Measurements from ENCODE around the gene CAMKK2.
"Not testable (repeated sequence)": the region's sequence is repeated elsewhere in the genome, so short reads cannot be mapped to it uniquely, and the experiment has no call there.

The CAMKK2 gene

GRCh38 chr12:121223292-121224285, 72.9 kb downstream of the CAMKK2 start:
- no peak for DNase-seq (ENCODE audit: low read depth)

DNA sequence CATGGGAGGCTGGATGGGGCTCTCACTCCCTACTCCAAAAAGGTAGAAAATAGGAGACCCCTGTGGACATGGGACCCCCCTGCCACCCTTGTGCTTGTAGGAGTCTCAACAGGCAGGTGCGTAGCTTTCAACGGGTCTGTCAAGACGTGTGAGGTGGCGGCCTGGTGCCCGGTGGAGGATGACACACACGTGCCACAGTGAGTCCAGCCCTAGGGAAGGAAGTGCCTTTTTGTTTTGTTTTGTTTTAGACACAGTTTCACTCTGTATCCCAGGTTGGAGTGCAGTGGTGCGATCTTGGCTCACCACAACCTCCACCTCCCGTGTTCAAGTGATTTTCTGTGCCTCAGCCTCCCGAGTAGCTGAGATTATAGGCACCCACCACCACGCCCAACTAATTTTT, 73.7 kb downstream of the CAMKK2 start:
- DNase-seq (ENCODE audit: low read depth) = no peak

DNA sequence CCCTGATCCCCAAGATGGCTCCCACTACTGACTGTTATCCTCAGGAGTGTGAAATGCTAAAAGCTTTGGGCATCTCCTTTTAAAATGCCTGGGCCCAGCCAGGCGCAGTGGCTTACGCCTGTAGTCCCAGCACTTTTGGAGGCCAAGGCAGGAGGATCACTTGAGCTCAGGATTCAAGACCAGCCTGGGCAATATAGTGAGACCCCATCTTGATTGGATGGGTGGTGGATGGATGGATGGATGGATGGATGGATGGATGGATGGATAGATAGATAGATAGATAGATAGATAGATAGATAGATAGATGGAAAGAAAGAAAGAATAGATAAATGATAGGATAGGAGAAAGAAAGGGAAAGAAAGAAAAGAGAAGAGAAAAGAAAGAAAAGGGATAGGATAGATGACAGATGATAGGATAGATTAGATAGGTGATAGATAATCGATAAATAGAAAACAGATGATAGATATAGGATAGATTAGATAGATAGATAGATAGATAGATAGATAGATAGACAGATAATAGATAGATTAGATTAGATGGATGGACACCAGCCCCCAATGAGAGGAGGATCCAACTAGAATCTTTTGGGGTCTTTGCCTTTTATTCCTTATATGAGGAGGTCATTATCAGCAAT, 77.0 kb downstream of the CAMKK2 start:
- DNase-seq (ENCODE audit: low read depth) = no peak

- no peak for DNase-seq (ENCODE audit: low read depth)
These were observed 77.7 kb downstream of the CAMKK2 start for GRCh38 chr12:121218588-121219352.

- DNase-seq (ENCODE audit: low read depth) = no peak
These were observed 78.7 kb downstream of the CAMKK2 start for GRCh38 chr12:121217761-121218160.

DNA sequence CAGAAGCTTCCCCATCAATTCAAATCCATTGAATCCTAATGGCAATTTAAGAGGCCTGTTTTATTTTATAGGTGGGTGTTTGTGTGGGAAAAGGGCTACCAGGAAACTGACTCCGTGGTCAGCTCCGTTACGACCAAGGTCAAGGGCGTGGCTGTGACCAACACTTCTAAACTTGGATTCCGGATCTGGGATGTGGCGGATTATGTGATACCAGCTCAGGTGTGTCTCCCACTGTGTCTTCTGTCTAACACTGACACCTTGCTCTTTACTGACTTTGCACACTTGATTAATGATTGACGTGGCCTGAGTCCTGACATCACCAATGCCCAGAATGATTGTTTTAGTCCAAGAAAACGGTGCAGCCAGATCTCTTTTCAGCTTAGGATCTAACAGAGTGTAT, 79.4 kb downstream of the CAMKK2 start:
- DNase-seq (ENCODE audit: low read depth) = no peak

DNA sequence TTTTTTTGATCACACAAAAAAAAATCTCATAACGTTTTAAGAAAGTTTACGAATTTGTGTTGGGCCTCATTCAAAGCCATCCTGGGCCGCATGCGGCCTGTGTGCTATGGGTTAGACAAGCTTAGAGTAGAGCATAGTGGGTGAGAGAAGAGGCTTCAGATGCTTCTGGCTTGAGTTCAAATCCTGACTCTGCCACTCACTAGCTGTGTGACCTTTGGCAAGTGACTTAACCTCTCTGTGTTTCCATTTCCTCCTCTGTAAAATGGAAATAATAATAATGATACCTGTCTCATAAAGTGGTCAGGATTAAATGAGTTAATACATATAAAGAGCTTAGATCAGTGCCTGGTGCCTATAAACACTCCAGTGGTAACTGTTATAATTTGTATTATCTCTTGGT, 80.4 kb downstream of the CAMKK2 start:
- DNase-seq (ENCODE audit: low read depth) = no peak

DNA sequence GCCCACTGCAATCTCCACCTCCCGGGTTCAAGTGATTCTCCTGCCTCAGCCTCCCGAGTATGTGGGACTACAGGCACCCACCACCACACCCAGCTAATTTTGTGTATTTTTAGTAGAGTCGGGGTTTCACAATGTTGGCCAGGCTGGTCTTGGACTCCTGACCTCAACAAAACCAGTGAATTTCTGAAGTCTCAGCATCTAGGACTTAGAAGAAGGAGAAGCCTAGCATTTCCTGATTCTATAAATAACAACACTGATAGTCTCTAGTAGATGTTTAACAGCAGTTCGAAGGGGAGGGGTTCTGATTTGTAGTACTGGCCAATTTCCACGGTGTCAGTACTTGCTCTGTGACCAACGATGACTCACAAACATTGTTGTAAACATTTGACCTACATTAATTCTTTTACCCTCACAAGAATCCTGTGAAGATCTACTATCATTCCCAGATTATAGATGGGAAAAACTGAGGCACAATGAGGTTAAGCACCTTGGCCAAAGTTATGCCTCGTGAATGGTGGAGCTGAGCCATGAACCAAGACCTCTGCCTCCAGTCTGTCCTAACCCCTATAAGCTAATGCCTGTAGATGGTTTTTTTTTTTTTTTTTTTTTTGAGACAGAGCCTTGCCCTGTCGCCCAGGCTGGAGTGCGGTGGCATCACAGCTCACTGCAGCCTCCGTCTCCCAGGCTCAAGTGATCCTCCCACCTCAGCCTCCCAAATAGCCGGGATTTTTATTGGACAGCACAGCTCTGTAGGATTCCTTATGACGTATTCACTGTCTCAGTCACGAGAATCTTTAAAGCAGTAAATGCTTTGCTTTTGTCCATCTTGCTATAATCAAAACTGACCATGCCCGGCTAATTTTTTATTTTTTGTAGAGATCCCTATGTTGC, 81.4 kb downstream of the CAMKK2 start:
- no peak for DNase-seq (ENCODE audit: low read depth)

- no peak for DNase-seq (ENCODE audit: low read depth)
These were observed 82.2 kb downstream of the CAMKK2 start for GRCh38 chr12:121214166-121214777.

GRCh38 chr12:121212875-121213274, 83.6 kb downstream of the CAMKK2 start:
- DNase-seq (ENCODE audit: low read depth) = no peak

DNA sequence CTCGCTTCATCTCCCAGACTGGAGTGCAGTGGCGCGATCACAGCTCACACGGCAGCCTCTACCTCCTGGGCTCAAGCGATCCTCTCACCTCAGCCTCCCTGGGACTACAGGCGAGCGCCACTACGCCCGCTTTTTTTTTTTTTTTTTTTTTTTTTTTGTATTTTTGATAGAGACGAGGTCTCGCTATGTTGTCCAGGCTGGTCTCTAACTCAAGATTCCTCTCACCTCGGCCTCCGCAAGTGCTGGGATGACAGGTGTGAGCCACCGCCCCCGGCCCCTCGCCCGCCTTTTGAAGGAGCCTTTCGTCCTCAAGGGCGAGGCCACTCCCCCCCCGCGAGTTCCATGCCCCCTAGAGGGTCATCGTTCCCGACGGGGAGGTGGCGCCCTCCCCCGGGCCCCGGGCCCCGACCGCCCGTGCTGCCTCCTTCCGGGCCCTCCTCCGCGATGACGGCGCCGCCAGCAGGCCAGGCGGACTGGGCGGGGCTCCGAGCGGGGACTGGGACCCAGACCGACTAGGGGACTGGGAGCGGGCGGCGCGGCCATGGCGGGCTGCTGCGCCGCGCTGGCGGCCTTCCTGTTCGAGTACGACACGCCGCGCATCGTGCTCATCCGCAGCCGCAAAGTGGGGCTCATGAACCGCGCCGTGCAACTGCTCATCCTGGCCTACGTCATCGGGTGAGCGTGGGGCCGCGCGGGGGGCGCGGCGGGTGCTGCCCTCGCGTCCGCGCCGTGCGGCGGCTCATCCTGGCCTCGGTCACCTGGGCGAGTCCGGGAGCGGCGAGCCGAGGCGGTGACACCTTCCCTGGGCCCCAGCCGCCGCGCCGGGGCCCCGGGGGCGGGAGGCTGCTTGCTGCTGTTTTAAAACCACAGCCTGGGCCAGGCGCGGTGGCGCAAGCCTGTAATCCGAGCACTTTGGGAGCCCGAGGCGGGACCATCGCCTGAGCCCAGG, 86.6 kb downstream of the CAMKK2 start, which contains the start of gene P2RX4:
Gene P2RX4, plus strand, starts transcription at position 506 of the 949 bp plus-strand sequence. Its CDS starts 36 bp downstream, at position 542.
- DNase-seq (ENCODE audit: low read depth) = peak; percentile 68

- no peak for DNase-seq (ENCODE audit: low read depth)
These were observed 87.3 kb downstream of the CAMKK2 start for GRCh38 chr12:121209221-121209620.

GRCh38 chr12:121208571-121208970, 87.9 kb downstream of the CAMKK2 start:
- DNase-seq (ENCODE audit: low read depth) = not testable (repeated sequence)

- no peak for DNase-seq (ENCODE audit: low read depth)
These were observed 91.0 kb downstream of the CAMKK2 start for GRCh38 chr12:121205491-121205890.

GRCh38 chr12:121203482-121203881, 93.0 kb downstream of the CAMKK2 start:
- DNase-seq (ENCODE audit: low read depth) = no peak

- DNase-seq (ENCODE audit: low read depth) = no peak
These were observed 93.8 kb downstream of the CAMKK2 start for GRCh38 chr12:121202407-121203355.

GRCh38 chr12:121201140-121201539, 95.4 kb downstream of the CAMKK2 start:
- not testable (repeated sequence) for DNase-seq (ENCODE audit: low read depth)

- DNase-seq (ENCODE audit: low read depth) = no peak
These were observed 97.6 kb downstream of the CAMKK2 start for GRCh38 chr12:121198949-121199348.

- no peak for DNase-seq (ENCODE audit: low read depth)
These were observed 99.6 kb downstream of the CAMKK2 start for GRCh38 chr12:121196902-121197301.
